GM13977 (cell line): ENCODE data around the gene DPPA4.

Experiments
- DNase-seq: peaks from one replicate; pipeline ENCODE4 v3.0.0; 2012; ENCODE audit warnings: low spot score
- in situ Hi-C: fragments of 300-500 bp; cut with MboI; formaldehyde crosslinking; loops from one replicate; pipeline ENCODE4 v1.12.0; 2022; ENCODE audit warnings: low sequenced_read_pairs, low pct_unique_long_range_greater_than_20kb, mixed read lengths, inconsistent platforms; ENCODE audit not compliant: unreplicated experiment
- TF ChIP-seq, protein P1 (sequence below): IDR thresholded peaks from 2 replicates; pipeline ENCODE4 v1.5.1; 2012; ENCODE audit warnings: mild to moderate bottlenecking, control low read depth; ENCODE audit not compliant: insufficient read depth; ENCODE audit errors: extremely low read depth, missing control alignments

DPPA4 gene

DNA sequence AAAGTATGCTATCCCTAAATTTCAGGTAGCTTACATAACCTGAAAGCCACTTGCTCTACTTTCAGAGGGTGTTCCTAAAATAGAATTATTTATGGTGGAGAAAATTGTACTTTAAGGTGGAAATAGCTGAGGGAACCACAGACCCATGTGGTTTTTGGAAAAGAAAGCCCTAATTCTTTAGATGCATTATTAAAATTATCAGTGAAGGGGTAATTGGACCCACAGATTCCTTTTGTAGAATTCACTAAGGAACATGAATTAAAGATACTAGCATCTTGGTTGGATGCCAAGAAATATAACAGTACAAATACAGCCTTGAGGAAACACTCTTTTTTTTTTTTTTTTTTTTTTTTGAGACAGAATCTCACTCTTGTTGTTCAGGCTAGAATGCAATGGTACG lies 58.8 kb downstream of the DPPA4 start:
- in situ Hi-C loops: no loop called here
- TF ChIP-seq, protein P1, sequence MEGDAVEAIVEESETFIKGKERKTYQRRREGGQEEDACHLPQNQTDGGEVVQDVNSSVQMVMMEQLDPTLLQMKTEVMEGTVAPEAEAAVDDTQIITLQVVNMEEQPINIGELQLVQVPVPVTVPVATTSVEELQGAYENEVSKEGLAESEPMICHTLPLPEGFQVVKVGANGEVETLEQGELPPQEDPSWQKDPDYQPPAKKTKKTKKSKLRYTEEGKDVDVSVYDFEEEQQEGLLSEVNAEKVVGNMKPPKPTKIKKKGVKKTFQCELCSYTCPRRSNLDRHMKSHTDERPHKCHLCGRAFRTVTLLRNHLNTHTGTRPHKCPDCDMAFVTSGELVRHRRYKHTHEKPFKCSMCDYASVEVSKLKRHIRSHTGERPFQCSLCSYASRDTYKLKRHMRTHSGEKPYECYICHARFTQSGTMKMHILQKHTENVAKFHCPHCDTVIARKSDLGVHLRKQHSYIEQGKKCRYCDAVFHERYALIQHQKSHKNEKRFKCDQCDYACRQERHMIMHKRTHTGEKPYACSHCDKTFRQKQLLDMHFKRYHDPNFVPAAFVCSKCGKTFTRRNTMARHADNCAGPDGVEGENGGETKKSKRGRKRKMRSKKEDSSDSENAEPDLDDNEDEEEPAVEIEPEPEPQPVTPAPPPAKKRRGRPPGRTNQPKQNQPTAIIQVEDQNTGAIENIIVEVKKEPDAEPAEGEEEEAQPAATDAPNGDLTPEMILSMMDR: no peak
- DNase-seq: no peak

DNA sequence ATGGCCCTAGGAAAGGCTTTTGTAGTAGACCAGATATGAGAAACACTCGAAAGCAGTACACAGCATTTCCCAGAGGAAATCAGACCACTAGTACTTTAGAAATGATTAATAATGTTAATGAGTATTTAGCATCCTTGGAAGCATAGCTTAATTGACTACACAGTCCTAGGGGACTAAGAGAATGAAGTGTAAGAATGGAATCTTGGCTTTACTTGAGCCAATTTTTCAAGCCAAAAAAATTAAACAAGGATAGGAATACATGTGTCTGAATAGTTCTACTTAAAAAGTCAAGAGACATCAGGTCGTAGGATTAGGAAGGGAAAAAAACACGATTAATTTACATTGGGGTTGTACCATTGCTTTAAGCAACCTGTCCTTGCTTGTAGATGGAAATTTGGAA lies 59.2 kb downstream of the DPPA4 start:
- in situ Hi-C loops: no loop called here
- TF ChIP-seq, protein P1: no peak
- DNase-seq: no peak
